ENCODE measurements around the gene MAPK1IP1L.

GRCh38 chr14:55045087-55045486, 6.4 kb upstream of the MAPK1IP1L start:
- no peak for TF ChIP-seq EZH2phosphoT487 (IDR thresholded peaks at IDR 0.05; ENCODE audit: insufficient read depth, low read depth)
- no peak for TF ChIP-seq EZH2 (IDR thresholded peaks at IDR 0.05; ENCODE audit: insufficient read depth, poor library complexity, severe bottlenecking)

All from GM23248 (cell line).